ENCODE measurements around the gene PFN1. TPM values are rescaled to one million over a fixed set of nuclear protein-coding genes. Genes with fewer than 3 reads are reported as not detected.
A peak's percentile ranks its signal among the peaks of the same experiment; 100 is the strongest.

Gene PFN1
- total RNA-seq, 4 donors from 2014 or later, result 170 to 396 (median 304) TPM

GRCh38 chr17:4974115-4974670 lies 25.9 kb upstream of the PFN1 start:
- Histone ChIP-seq H3K4me1 (peaks cover 0 to 5% of the 10 kb centered on the region in 2 donors), H3K36me3 (no peaks in the 10 kb centered on the region), H3K4me3 (no peak overlapping the region), H3K27ac (no peak overlapping the region), H3K9me3 (no peaks in the 10 kb centered on the region), H3K27me3 (no peaks in the 10 kb centered on the region)
- no peak for DNase-seq
- TF ChIP-seq CTCF (IDR thresholded peaks at IDR 0.05), result no peak
- TF ChIP-seq POLR2A (IDR thresholded peaks at IDR 0.05), result no peak
- intact Hi-C loops (cut with DNase I; ENCODE audit: low total_unique reads), result no loop called here

- intact Hi-C loops (cut with DNase I; ENCODE audit: low total_unique reads), result no loop called here
- Histone ChIP-seq H3K4me3 (no peak overlapping the region), H3K36me3 (no peaks in the 10 kb centered on the region), H3K9me3 (no peaks in the 10 kb centered on the region), H3K4me1 (peaks cover 6 to 7% of the 10 kb centered on the region in 2 donors), H3K27ac (no peak overlapping the region), H3K27me3 (no peaks in the 10 kb centered on the region)
- no peak for TF ChIP-seq POLR2A (IDR thresholded peaks at IDR 0.05)
- TF ChIP-seq CTCF (IDR thresholded peaks at IDR 0.05), result no peak
- DNase-seq, result no peak
These were observed 25.2 kb upstream of the PFN1 start for GRCh38 chr17:4973256-4974114.

GRCh38 chr17:4972752-4973151 lies 24.4 kb upstream of the PFN1 start:
- Histone ChIP-seq H3K27ac (peak overlapping the region; percentile 32 to 44), H3K36me3 (no peaks in the 10 kb centered on the region), H3K9me3 (no peaks in the 10 kb centered on the region), H3K27me3 (no peaks in the 10 kb centered on the region), H3K4me1 (peaks cover 7 to 9% of the 10 kb centered on the region in 2 donors), H3K4me3 (no peak overlapping the region)
- intact Hi-C loops (cut with DNase I; ENCODE audit: low total_unique reads), result no loop called here
- DNase-seq, result no peak
- TF ChIP-seq CTCF (IDR thresholded peaks at IDR 0.05) (no peak), POLR2A (IDR thresholded peaks at IDR 0.05) (no peak)

- intact Hi-C loops (cut with DNase I; ENCODE audit: low total_unique reads), result no loop called here
- Histone ChIP-seq H3K27me3 (no peaks in the 10 kb centered on the region), H3K36me3 (no peaks in the 10 kb centered on the region), H3K9me3 (no peaks in the 10 kb centered on the region), H3K4me1 (peaks cover 7 to 9% of the 10 kb centered on the region in 2 donors), H3K4me3 (no peak overlapping the region), H3K27ac (peak overlapping the region; percentile 32 to 44)
- no peak for TF ChIP-seq POLR2A (IDR thresholded peaks at IDR 0.05)
- no peak for TF ChIP-seq CTCF (IDR thresholded peaks at IDR 0.05)
- no peak for DNase-seq
These were observed 24.0 kb upstream of the PFN1 start for GRCh38 chr17:4972322-4972721.

GRCh38 chr17:4971826-4972225 lies 23.5 kb upstream of the PFN1 start:
- TF ChIP-seq CTCF (IDR thresholded peaks at IDR 0.05) (no peak), POLR2A (IDR thresholded peaks at IDR 0.05) (no peak)
- Histone ChIP-seq H3K36me3 (no peaks in the 10 kb centered on the region), H3K9me3 (no peaks in the 10 kb centered on the region), H3K4me1 (peaks cover 7 to 9% of the 10 kb centered on the region in 2 donors), H3K27ac (peak overlapping the region; percentile 32 to 44), H3K4me3 (no peak overlapping the region), H3K27me3 (no peaks in the 10 kb centered on the region)
- DNase-seq, result peak in 1 of 2 donors; percentile 44
- intact Hi-C loops (cut with DNase I; ENCODE audit: low total_unique reads), result no loop called here
